NCI-H1930 (cell line): ENCODE results near the gene HGF.

Source experiments
- DNase-seq, 2 experiments: peaks; one replicate each; lab custom pipeline; 2025; lab: John Stamatoyannopoulos, UW

The HGF gene

GRCh38 chr7:81719865-81720264 is 50.0 kb downstream of the HGF start:
- DNase-seq = no peak

GRCh38 chr7:81715984-81716588 is 53.8 kb downstream of the HGF start:
- peak in 1 of 2 experiments; percentile 21 for DNase-seq

- DNase-seq = no peak
These were observed 55.5 kb downstream of the HGF start for GRCh38 chr7:81714306-81714705.

- no peak for DNase-seq
These were observed 59.1 kb downstream of the HGF start for GRCh38 chr7:81710751-81711150.

- DNase-seq = no peak
These were observed 60.0 kb downstream of the HGF start for GRCh38 chr7:81709836-81710235.

GRCh38 chr7:81707966-81708365 is 61.9 kb downstream of the HGF start:
- DNase-seq = no peak

GRCh38 chr7:81707196-81707595 is 62.7 kb downstream of the HGF start:
- no peak for DNase-seq

GRCh38 chr7:81705206-81705605 is 64.6 kb downstream of the HGF start:
- DNase-seq = no peak

- DNase-seq = no peak
These were observed 65.3 kb downstream of the HGF start for GRCh38 chr7:81704595-81704994.

- DNase-seq = no peak
These were observed 70.9 kb downstream of the HGF start for GRCh38 chr7:81698965-81699364.

GRCh38 chr7:81694711-81695110 is 75.1 kb downstream of the HGF start:
- DNase-seq = no peak

- no peak for DNase-seq
These were observed 76.0 kb downstream of the HGF start for GRCh38 chr7:81693894-81694293.

GRCh38 chr7:81693080-81693479 is 76.8 kb downstream of the HGF start:
- no peak for DNase-seq

- DNase-seq = no peak
These were observed 77.5 kb downstream of the HGF start for GRCh38 chr7:81692146-81692905.

- DNase-seq = no peak
These were observed 78.5 kb downstream of the HGF start for GRCh38 chr7:81691199-81691821.

GRCh38 chr7:81690688-81691087 is 79.2 kb downstream of the HGF start:
- no peak for DNase-seq

- DNase-seq = no peak
These were observed 79.6 kb downstream of the HGF start for GRCh38 chr7:81690251-81690650.

GRCh38 chr7:81688622-81689411 is 81.0 kb downstream of the HGF start:
- no peak for DNase-seq

- no peak for DNase-seq
These were observed 82.8 kb downstream of the HGF start for GRCh38 chr7:81687062-81687461.

- no peak for DNase-seq
These were observed 84.5 kb downstream of the HGF start for GRCh38 chr7:81685270-81685868.

- DNase-seq = peak; percentile 9 to 39
These were observed 85.2 kb downstream of the HGF start for GRCh38 chr7:81684514-81685269.
